ENCODE measurements around the gene MAP2K2. TPM values are rescaled to one million over a fixed set of nuclear protein-coding genes. Genes with fewer than 3 reads are reported as not detected.

MAP2K2 gene
- polyA plus RNA-seq, 3 donors: 30.5 to 94.5 (median 40.2) TPM

DNA sequence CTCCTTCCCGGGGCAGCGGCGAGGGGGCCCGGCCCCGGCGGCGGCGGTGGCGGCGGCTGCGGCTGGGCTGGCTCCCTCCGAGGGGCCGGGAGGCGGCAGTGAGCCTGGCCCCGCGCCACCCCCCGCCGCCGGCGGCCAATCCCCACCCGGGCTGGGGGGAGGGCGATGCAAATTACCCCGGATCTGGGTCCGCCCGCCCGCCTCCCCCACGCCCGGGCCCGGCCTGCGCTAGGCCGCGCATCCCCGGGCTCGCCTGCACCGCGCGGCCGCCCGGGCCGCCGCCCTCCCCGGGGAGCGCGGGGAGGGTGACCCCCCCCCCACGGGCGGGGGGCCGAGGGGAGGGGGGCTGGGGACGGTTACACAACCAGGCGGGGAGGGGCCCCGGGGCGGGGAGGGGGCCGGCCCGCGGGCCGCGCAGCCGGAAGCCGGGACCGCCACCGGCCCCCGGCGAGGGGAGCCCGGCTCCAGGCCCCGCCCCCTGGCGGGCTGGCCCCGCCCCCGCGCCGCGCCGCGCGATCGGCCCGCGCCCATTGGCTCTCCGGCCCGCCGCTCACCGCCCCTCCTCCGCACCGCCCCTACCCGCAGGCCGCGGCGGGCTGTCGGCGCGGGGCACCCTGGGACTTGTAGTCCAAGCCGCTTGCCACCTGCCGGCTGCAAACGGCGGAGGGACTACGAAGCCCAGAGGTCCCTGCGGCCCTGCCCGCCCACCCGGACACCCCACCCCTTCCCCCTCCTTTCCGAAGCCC lies 58.3 kb downstream of the MAP2K2 start:
- H3K9ac ChIP-seq (ENCODE audit: insufficient read depth, low read length, poor library complexity, severe bottlenecking): peak overlapping the region; percentile 98
- Mint-ChIP-seq H3K27me3 (ENCODE audit: low read depth in 3 of 3) (peaks cover 0 to 2% (median 0%) of the 10 kb centered on the region in 3 donors), H3K36me3 (peaks cover 10 to 15% of the 10 kb centered on the region in 2 donors), H3K4me3 (peak overlapping the region in 1 of 2 donors; percentile 67), H3K9me3 (no peaks in the 10 kb centered on the region), H3K27ac (peak overlapping the region in 3 of 7 donors; percentile 16 to 79 (median 75)), H3K4me1 (peaks cover 48% of the 10 kb centered on the region)
- peaks cover 58 to 62% of the 10 kb centered on the region in 2 donors for H3K4me1 ChIP-seq (ENCODE audit: control insufficient read depth in 1 of 2, insufficient read depth in 2 of 2, low read length in 2 of 2)
- intact Hi-C loops (cut with micrococcal nuclease): loop anchor here (2.0 to 5.0 kb wide), 4 partner anchors 13 to 78 kb away; partner anchors contain the start of genes EEF2 (in 1 of the 2) and MAP2K2 (in 1 of the 2)
- DNase-seq: peak; percentile 93 to 96 (median 95)
- no peak overlapping the region for H2AFZ ChIP-seq (ENCODE audit: insufficient read depth, low read depth, low read length, poor library complexity, severe bottlenecking)
- peak overlapping the region; percentile 81 for H3K4me2 ChIP-seq (replicated peaks; ENCODE audit: extremely low read depth, low read length, poor library complexity, severe bottlenecking)
- 0% methylated on average over 51 of the region's 98 CpGs for WGBS (ENCODE audit: insufficient coverage)
- TF ChIP-seq, protein P1, sequence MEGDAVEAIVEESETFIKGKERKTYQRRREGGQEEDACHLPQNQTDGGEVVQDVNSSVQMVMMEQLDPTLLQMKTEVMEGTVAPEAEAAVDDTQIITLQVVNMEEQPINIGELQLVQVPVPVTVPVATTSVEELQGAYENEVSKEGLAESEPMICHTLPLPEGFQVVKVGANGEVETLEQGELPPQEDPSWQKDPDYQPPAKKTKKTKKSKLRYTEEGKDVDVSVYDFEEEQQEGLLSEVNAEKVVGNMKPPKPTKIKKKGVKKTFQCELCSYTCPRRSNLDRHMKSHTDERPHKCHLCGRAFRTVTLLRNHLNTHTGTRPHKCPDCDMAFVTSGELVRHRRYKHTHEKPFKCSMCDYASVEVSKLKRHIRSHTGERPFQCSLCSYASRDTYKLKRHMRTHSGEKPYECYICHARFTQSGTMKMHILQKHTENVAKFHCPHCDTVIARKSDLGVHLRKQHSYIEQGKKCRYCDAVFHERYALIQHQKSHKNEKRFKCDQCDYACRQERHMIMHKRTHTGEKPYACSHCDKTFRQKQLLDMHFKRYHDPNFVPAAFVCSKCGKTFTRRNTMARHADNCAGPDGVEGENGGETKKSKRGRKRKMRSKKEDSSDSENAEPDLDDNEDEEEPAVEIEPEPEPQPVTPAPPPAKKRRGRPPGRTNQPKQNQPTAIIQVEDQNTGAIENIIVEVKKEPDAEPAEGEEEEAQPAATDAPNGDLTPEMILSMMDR (IDR thresholded peaks at IDR 0.05): no peak
- H3K27me3 ChIP-seq (ENCODE audit: control insufficient read depth in 2 of 2, insufficient read depth in 2 of 2, low read length in 2 of 2): no peaks in the 10 kb centered on the region
- H3K36me3 ChIP-seq (replicated peaks in 1 of 2; ENCODE audit: control insufficient read depth in 1 of 2, insufficient read depth in 2 of 2, low read length in 2 of 2): peaks cover 11 to 17% of the 10 kb centered on the region in 2 donors
- peak overlapping the region; percentile 86 to 96 (median 93) for H3K4me3 ChIP-seq (replicated peaks in 1 of 3; ENCODE audit: low read depth in 2 of 3, low read length in 3 of 3)
- H4K20me1 ChIP-seq (ENCODE audit: insufficient read depth, low read length): peaks cover 39% of the 10 kb centered on the region
- H3K27ac ChIP-seq (ENCODE audit: low read depth in 1 of 2, low read length in 2 of 2): peak overlapping the region in 1 of 2 donors; percentile 77
- H3K9me3 ChIP-seq (replicated peaks in 1 of 2; ENCODE audit: control insufficient read depth in 1 of 2, insufficient read depth in 1 of 2, low read length in 2 of 2): no peaks in the 10 kb centered on the region
- H3K79me2 ChIP-seq (ENCODE audit: insufficient read depth, low read length): peaks cover 55% of the 10 kb centered on the region

DNA sequence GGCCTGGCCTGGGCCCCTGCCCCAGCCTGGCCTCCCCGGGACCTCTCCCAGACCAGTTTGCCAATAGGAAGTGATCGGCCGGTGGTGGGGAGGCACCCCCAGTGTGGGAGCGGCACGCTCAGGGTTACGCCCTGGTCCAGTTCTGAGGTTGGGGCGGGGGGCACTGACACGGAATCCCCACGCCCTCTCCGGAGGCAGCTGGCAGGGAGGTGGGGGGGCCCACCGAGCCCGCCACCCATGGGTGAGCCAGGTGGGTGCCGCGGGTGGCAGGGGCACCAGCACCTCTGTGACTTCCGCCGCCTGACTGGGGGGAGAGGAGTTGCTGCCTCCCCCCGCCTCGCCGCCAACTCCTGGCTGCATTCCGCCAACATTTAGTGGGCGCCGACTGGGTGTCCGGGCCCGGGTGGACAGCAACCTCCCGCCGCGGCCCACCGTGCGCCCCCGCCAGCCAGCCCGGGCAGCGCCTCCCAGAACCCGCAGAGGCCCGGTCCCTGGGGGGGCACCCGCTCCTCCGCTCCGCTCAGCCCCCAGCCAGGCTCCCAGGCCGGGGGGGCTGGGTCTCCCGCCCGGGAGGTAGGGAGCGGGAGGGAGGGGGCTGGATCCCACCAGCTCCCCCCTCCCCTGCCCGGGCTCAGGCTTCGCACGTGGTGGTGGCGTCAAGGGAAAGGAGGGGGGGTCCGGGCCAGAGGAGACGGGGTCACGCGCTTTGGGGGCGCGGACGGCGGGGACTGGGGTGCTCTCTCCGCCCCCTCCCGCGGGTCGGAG lies 59.2 kb downstream of the MAP2K2 start:
- Histone ChIP-seq H3K4me1 (ENCODE audit: control insufficient read depth in 1 of 2, insufficient read depth in 2 of 2, low read length in 2 of 2) (peaks cover 65 to 68% of the 10 kb centered on the region in 2 donors), H3K9ac (ENCODE audit: insufficient read depth, low read length, poor library complexity, severe bottlenecking) (peak overlapping the region; percentile 98), H2AFZ (ENCODE audit: insufficient read depth, low read depth, low read length, poor library complexity, severe bottlenecking) (no peak overlapping the region), H3K4me3 (replicated peaks in 1 of 3; ENCODE audit: low read depth in 2 of 3, low read length in 3 of 3) (peak overlapping the region; percentile 66 to 93 (median 84)), H3K27ac (ENCODE audit: low read depth in 1 of 2, low read length in 2 of 2) (peak overlapping the region; percentile 97), H3K36me3 (replicated peaks in 1 of 2; ENCODE audit: control insufficient read depth in 1 of 2, insufficient read depth in 2 of 2, low read length in 2 of 2) (peaks cover 11 to 17% of the 10 kb centered on the region in 2 donors), H3K79me2 (ENCODE audit: insufficient read depth, low read length) (peaks cover 64% of the 10 kb centered on the region), H3K27me3 (ENCODE audit: control insufficient read depth in 2 of 2, insufficient read depth in 2 of 2, low read length in 2 of 2) (no peaks in the 10 kb centered on the region), H4K20me1 (ENCODE audit: insufficient read depth, low read length) (peaks cover 47% of the 10 kb centered on the region), H3K4me2 (replicated peaks; ENCODE audit: extremely low read depth, low read length, poor library complexity, severe bottlenecking) (peak overlapping the region; percentile 89), H3K9me3 (replicated peaks in 1 of 2; ENCODE audit: control insufficient read depth in 1 of 2, insufficient read depth in 1 of 2, low read length in 2 of 2) (no peaks in the 10 kb centered on the region)
- Mint-ChIP-seq H3K27me3 (ENCODE audit: low read depth in 3 of 3) (peaks cover 0 to 2% (median 0%) of the 10 kb centered on the region in 3 donors), H3K27ac (peak overlapping the region in 6 of 7 donors; percentile 57 to 100 (median 91)), H3K36me3 (peaks cover 10 to 15% of the 10 kb centered on the region in 2 donors), H3K4me3 (peak overlapping the region; percentile 88 to 89), H3K4me1 (peaks cover 52% of the 10 kb centered on the region), H3K9me3 (no peaks in the 10 kb centered on the region)
- under 1% methylated on average over 44 of the region's 57 CpGs for WGBS (ENCODE audit: insufficient coverage)
- peak; percentile 69 to 72 (median 69) for DNase-seq
- TF ChIP-seq, protein P1 (IDR thresholded peaks at IDR 0.05): no peak
- intact Hi-C loops (cut with micrococcal nuclease): loop anchor here (5.0 kb wide), 4 partner anchors 53 to 77 kb away; partner anchors contain the start of genes EEF2 (in 1 of the 2), MAP2K2 (in 1 of the 2) and PIAS4 (in 1 of the 2)

All from CD14-positive monocyte (primary cell).